ENCODE measurements around the gene NCBP3. TPM values are rescaled to one million over a fixed set of nuclear protein-coding genes. Genes with fewer than 3 reads are reported as not detected.

The NCBP3 gene
- total RNA-seq, 1 donor from 2014 or later = 56.0 TPM

- no peak for DNase-seq (ENCODE audit: low spot score)
- Mint-ChIP-seq H3K4me1 (ENCODE audit: low read depth) (no peaks in the 10 kb centered on the region), H3K36me3 (ENCODE audit: low read depth) (no peaks in the 10 kb centered on the region), H3K27me3 (ENCODE audit: insufficient read depth) (no peaks in the 10 kb centered on the region), H3K4me3 (no peak overlapping the region), H3K27ac (no peak overlapping the region), H3K9me3 (no peaks in the 10 kb centered on the region)
- intact Hi-C loops (cut with micrococcal nuclease) = no loop called here
Observed at GRCh38 chr17:3777366-3778120, 68.5 kb downstream of the NCBP3 start.

GRCh38 chr17:3773966-3774365, 72.1 kb downstream of the NCBP3 start:
- intact Hi-C loops (cut with micrococcal nuclease) = no loop called here
- Mint-ChIP-seq H3K4me1 (ENCODE audit: low read depth) (peaks cover 12% of the 10 kb centered on the region), H3K36me3 (ENCODE audit: low read depth) (no peaks in the 10 kb centered on the region), H3K27me3 (ENCODE audit: insufficient read depth) (no peaks in the 10 kb centered on the region), H3K27ac (no peak overlapping the region), H3K9me3 (no peaks in the 10 kb centered on the region), H3K4me3 (no peak overlapping the region)
- DNase-seq (ENCODE audit: low spot score) = no peak

GRCh38 chr17:3773511-3773910, 72.5 kb downstream of the NCBP3 start:
- no peak overlapping the region for H3K4me3 Mint-ChIP-seq
- H3K9me3 Mint-ChIP-seq = no peaks in the 10 kb centered on the region
- no peak overlapping the region for H3K27ac Mint-ChIP-seq
- peaks cover 15% of the 10 kb centered on the region for H3K4me1 Mint-ChIP-seq (ENCODE audit: low read depth)
- H3K36me3 Mint-ChIP-seq (ENCODE audit: low read depth) = peaks cover 1% of the 10 kb centered on the region
- H3K27me3 Mint-ChIP-seq (ENCODE audit: insufficient read depth) = peaks cover under 1% of the 10 kb centered on the region
- DNase-seq (ENCODE audit: low spot score) = no peak
- intact Hi-C loops (cut with micrococcal nuclease) = no loop called here

GRCh38 chr17:3772764-3773163, 73.3 kb downstream of the NCBP3 start:
- peaks cover 18% of the 10 kb centered on the region for H3K4me1 Mint-ChIP-seq (ENCODE audit: low read depth)
- no peak for DNase-seq (ENCODE audit: low spot score)
- intact Hi-C loops (cut with micrococcal nuclease) = no loop called here
- H3K27me3 Mint-ChIP-seq (ENCODE audit: insufficient read depth) = peaks cover 2% of the 10 kb centered on the region
- H3K36me3 Mint-ChIP-seq (ENCODE audit: low read depth) = peaks cover 4% of the 10 kb centered on the region
- H3K27ac Mint-ChIP-seq = no peak overlapping the region
- H3K9me3 Mint-ChIP-seq = peaks cover 1% of the 10 kb centered on the region
- H3K4me3 Mint-ChIP-seq = no peak overlapping the region

- Mint-ChIP-seq H3K4me1 (ENCODE audit: low read depth) (peaks cover 30% of the 10 kb centered on the region), H3K27me3 (ENCODE audit: insufficient read depth) (peaks cover 2% of the 10 kb centered on the region), H3K4me3 (no peak overlapping the region), H3K27ac (no peak overlapping the region), H3K9me3 (peaks cover 9% of the 10 kb centered on the region), H3K36me3 (ENCODE audit: low read depth) (peaks cover 10% of the 10 kb centered on the region)
- DNase-seq (ENCODE audit: low spot score) = no peak
- intact Hi-C loops (cut with micrococcal nuclease) = no loop called here
Observed at GRCh38 chr17:3771140-3771539, 74.9 kb downstream of the NCBP3 start.

- DNase-seq (ENCODE audit: low spot score) = no peak
- intact Hi-C loops (cut with micrococcal nuclease) = no loop called here
- no peak overlapping the region for H3K27ac Mint-ChIP-seq
- H3K9me3 Mint-ChIP-seq = peaks cover 9% of the 10 kb centered on the region
- H3K36me3 Mint-ChIP-seq (ENCODE audit: low read depth) = peaks cover 10% of the 10 kb centered on the region
- peaks cover 2% of the 10 kb centered on the region for H3K27me3 Mint-ChIP-seq (ENCODE audit: insufficient read depth)
- H3K4me1 Mint-ChIP-seq (ENCODE audit: low read depth) = peaks cover 37% of the 10 kb centered on the region
- H3K4me3 Mint-ChIP-seq = no peak overlapping the region
Observed at GRCh38 chr17:3770466-3770865, 75.6 kb downstream of the NCBP3 start.

GRCh38 chr17:3768769-3769168, 77.3 kb downstream of the NCBP3 start:
- H3K9me3 Mint-ChIP-seq = peaks cover 9% of the 10 kb centered on the region
- peaks cover 2% of the 10 kb centered on the region for H3K27me3 Mint-ChIP-seq (ENCODE audit: insufficient read depth)
- H3K36me3 Mint-ChIP-seq (ENCODE audit: low read depth) = peaks cover 10% of the 10 kb centered on the region
- peaks cover 51% of the 10 kb centered on the region for H3K4me1 Mint-ChIP-seq (ENCODE audit: low read depth)
- no peak overlapping the region for H3K4me3 Mint-ChIP-seq
- no peak for DNase-seq (ENCODE audit: low spot score)
- intact Hi-C loops (cut with micrococcal nuclease) = no loop called here
- H3K27ac Mint-ChIP-seq = no peak overlapping the region

GRCh38 chr17:3768341-3768740, 77.7 kb downstream of the NCBP3 start:
- Mint-ChIP-seq H3K27me3 (ENCODE audit: insufficient read depth) (peaks cover 2% of the 10 kb centered on the region), H3K36me3 (ENCODE audit: low read depth) (peaks cover 14% of the 10 kb centered on the region), H3K27ac (no peak overlapping the region), H3K9me3 (peaks cover 9% of the 10 kb centered on the region), H3K4me3 (no peak overlapping the region), H3K4me1 (ENCODE audit: low read depth) (peaks cover 56% of the 10 kb centered on the region)
- no peak for DNase-seq (ENCODE audit: low spot score)
- intact Hi-C loops (cut with micrococcal nuclease) = no loop called here

GRCh38 chr17:3766779-3767178, 79.3 kb downstream of the NCBP3 start:
- Mint-ChIP-seq H3K4me1 (ENCODE audit: low read depth) (peaks cover 57% of the 10 kb centered on the region), H3K27ac (peak overlapping the region; percentile 74), H3K27me3 (ENCODE audit: insufficient read depth) (peaks cover 2% of the 10 kb centered on the region), H3K4me3 (no peak overlapping the region), H3K9me3 (peaks cover 9% of the 10 kb centered on the region), H3K36me3 (ENCODE audit: low read depth) (peaks cover 15% of the 10 kb centered on the region)
- DNase-seq (ENCODE audit: low spot score) = no peak
- intact Hi-C loops (cut with micrococcal nuclease) = no loop called here

GRCh38 chr17:3765981-3766380, 80.1 kb downstream of the NCBP3 start:
- Mint-ChIP-seq H3K4me3 (peak overlapping the region; percentile 16), H3K4me1 (ENCODE audit: low read depth) (peaks cover 57% of the 10 kb centered on the region), H3K36me3 (ENCODE audit: low read depth) (peaks cover 17% of the 10 kb centered on the region), H3K27me3 (ENCODE audit: insufficient read depth) (peaks cover 2% of the 10 kb centered on the region), H3K27ac (peak overlapping the region; percentile 79), H3K9me3 (peaks cover 11% of the 10 kb centered on the region)
- intact Hi-C loops (cut with micrococcal nuclease) = loop anchor here (1.0 to 2.0 kb wide), 3 partner anchors 15 to 55 kb away; no protein-coding TSS in a partner anchor
- no peak for DNase-seq (ENCODE audit: low spot score)

GRCh38 chr17:3763777-3764170, 82.3 kb downstream of the NCBP3 start:
- peaks cover 57% of the 10 kb centered on the region for H3K4me1 Mint-ChIP-seq (ENCODE audit: low read depth)

GRCh38 chr17:3762922-3763776, 82.9 kb downstream of the NCBP3 start:
- peak; percentile 44 for DNase-seq (ENCODE audit: low spot score)
- peaks cover 22% of the 10 kb centered on the region for H3K36me3 Mint-ChIP-seq (ENCODE audit: low read depth)
- H3K9me3 Mint-ChIP-seq = peaks cover 26% of the 10 kb centered on the region
- H3K27me3 Mint-ChIP-seq (ENCODE audit: insufficient read depth) = no peaks in the 10 kb centered on the region
- peak overlapping the region; percentile 71 for H3K4me3 Mint-ChIP-seq
- H3K27ac Mint-ChIP-seq = peak overlapping the region; percentile 96
- H3K4me1 Mint-ChIP-seq (ENCODE audit: low read depth) = peaks cover 51% of the 10 kb centered on the region
- intact Hi-C loops (cut with micrococcal nuclease) = loop anchor here (1.0 kb wide), 3 partner anchors 8 to 33 kb away; no protein-coding TSS in a partner anchor

More at GRCh38 chr17:3763777-3764170, 82.3 kb downstream of the NCBP3 start:
- Mint-ChIP-seq H3K27me3 (ENCODE audit: insufficient read depth) (peaks cover 2% of the 10 kb centered on the region), H3K27ac (peak overlapping the region; percentile 96), H3K36me3 (ENCODE audit: low read depth) (peaks cover 24% of the 10 kb centered on the region), H3K9me3 (peaks cover 26% of the 10 kb centered on the region), H3K4me3 (peak overlapping the region; percentile 71)
- intact Hi-C loops (cut with micrococcal nuclease) = loop anchor here (1.0 to 2.0 kb wide), 4 partner anchors 8 to 33 kb away; no protein-coding TSS in a partner anchor
- DNase-seq (ENCODE audit: low spot score) = no peak

- peaks cover 46% of the 10 kb centered on the region for H3K4me1 Mint-ChIP-seq (ENCODE audit: low read depth)
- peaks cover 20% of the 10 kb centered on the region for H3K36me3 Mint-ChIP-seq (ENCODE audit: low read depth)
- intact Hi-C loops (cut with micrococcal nuclease) = no loop called here
- no peak overlapping the region for H3K4me3 Mint-ChIP-seq
- no peaks in the 10 kb centered on the region for H3K27me3 Mint-ChIP-seq (ENCODE audit: insufficient read depth)
- H3K9me3 Mint-ChIP-seq = peaks cover 20% of the 10 kb centered on the region
- DNase-seq (ENCODE audit: low spot score) = no peak
- H3K27ac Mint-ChIP-seq = peak overlapping the region; percentile 29
Observed at GRCh38 chr17:3761918-3762380, 84.1 kb downstream of the NCBP3 start.

Measured in activated T-helper 1 cell treated with anti-CD3 and anti-CD28 coated beads, Interleukin-12 subunit alpha, Interleukin-12 subunit beta, Interleukin-2, Interleukin-4 antibody, amounts not matched to agents 30 ng/mL and 10 ng/mL and 1 ng/mL, durations not matched to agents 14 hours and 24 hours and 36 hours (primary cell).